RCC 7860 (cell line): ENCODE results near the gene NEUROD1.

Experiments
- DNase-seq: peaks from one replicate; pipeline ENCODE4 v3.0.0-alpha.2; 2015; ENCODE audit warnings: low spot score
- FAIRE-seq: peaks from 2 replicates; lab custom pipeline; 2012; peaks lifted over from hg19 to GRCh38; lab: Jason Lieb, UNC

The NEUROD1 gene

GRCh38 chr2:181680937-181681811 lies 857 bp upstream of the NEUROD1 start:
- DNase-seq (no peak), FAIRE-seq (no peak)

- DNase-seq = no peak
- FAIRE-seq = no peak
These were observed 755 bp downstream of the NEUROD1 start for GRCh38 chr2:181679544-181679979.

- DNase-seq (no peak), FAIRE-seq (no peak)
These were observed 1.3 kb downstream of the NEUROD1 start for GRCh38 chr2:181678861-181679543.

- FAIRE-seq = no peak
- DNase-seq = no peak
These were observed 2.3 kb downstream of the NEUROD1 start for GRCh38 chr2:181677912-181678586.

- FAIRE-seq (no peak), DNase-seq (no peak)
These were observed 5.1 kb downstream of the NEUROD1 start for GRCh38 chr2:181675254-181675653.

GRCh38 chr2:181674461-181674860 lies 5.9 kb downstream of the NEUROD1 start:
- DNase-seq (no peak), FAIRE-seq (no peak)

GRCh38 chr2:181673173-181673572 lies 7.1 kb downstream of the NEUROD1 start:
- DNase-seq (peak; percentile 11), FAIRE-seq (no peak)

GRCh38 chr2:181672255-181673008 lies 7.9 kb downstream of the NEUROD1 start:
- DNase-seq (no peak), FAIRE-seq (no peak)

GRCh38 chr2:181670632-181671031 lies 9.7 kb downstream of the NEUROD1 start:
- DNase-seq (no peak), FAIRE-seq (no peak)

- DNase-seq (no peak), FAIRE-seq (no peak)
These were observed 13.1 kb downstream of the NEUROD1 start for GRCh38 chr2:181667234-181667633.

- no peak for FAIRE-seq
These were observed 18.0 kb downstream of the NEUROD1 start for GRCh38 chr2:181662287-181662686.

GRCh38 chr2:181660181-181660580 lies 20.1 kb downstream of the NEUROD1 start:
- FAIRE-seq = no peak
- no peak for DNase-seq

More at GRCh38 chr2:181662287-181662686, 18.0 kb downstream of the NEUROD1 start:
- DNase-seq = no peak

GRCh38 chr2:181658444-181658843 lies 21.9 kb downstream of the NEUROD1 start:
- no peak for DNase-seq
- FAIRE-seq = no peak

GRCh38 chr2:181657379-181657778 lies 22.9 kb downstream of the NEUROD1 start:
- DNase-seq (no peak), FAIRE-seq (no peak)

GRCh38 chr2:181656450-181657291 lies 23.6 kb downstream of the NEUROD1 start, which contains the start of gene CERKL:
CERKL (minus strand) TSS chr2:181657105; CDS start chr2:181657006, 99 bp downstream.
- FAIRE-seq (no peak), DNase-seq (no peak)

- FAIRE-seq (no peak), DNase-seq (no peak)
These were observed 24.8 kb downstream of the NEUROD1 start for GRCh38 chr2:181655519-181655918.

GRCh38 chr2:181649436-181649979 lies 30.8 kb downstream of the NEUROD1 start:
- no peak for FAIRE-seq
- DNase-seq = no peak

- no peak for FAIRE-seq
These were observed 31.7 kb downstream of the NEUROD1 start for GRCh38 chr2:181648478-181649155.

More at GRCh38 chr2:181648478-181649155, 31.7 kb downstream of the NEUROD1 start:
- no peak for DNase-seq
